ENCODE data around the gene ZDHHC20.
A peak's percentile ranks its signal among the peaks of the same experiment; 100 is the strongest.
"Not testable (repeated sequence)": the region's sequence is repeated elsewhere in the genome, so short reads cannot be mapped to it uniquely, and the experiment has no call there.

The ZDHHC20 gene

DNA sequence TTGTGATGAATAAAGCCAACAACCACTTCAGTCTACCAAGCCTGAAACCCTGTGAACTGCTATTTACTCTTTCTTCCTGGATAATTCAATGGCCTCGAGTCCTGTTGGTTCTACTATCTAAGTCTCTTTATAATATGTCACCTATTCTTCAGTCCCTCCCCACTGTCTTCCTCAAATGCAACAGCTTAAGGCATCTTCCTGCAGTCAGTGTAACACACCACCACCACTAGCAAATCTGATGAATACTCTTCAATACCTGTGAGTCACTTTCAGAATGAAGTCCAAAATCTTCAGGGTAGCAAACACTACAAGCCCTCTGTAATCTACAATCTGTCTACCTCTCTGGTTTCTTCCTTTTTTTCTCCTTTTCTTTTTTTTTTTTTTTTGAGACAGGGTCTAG is 32.9 kb downstream of the ZDHHC20 start:
- no peak overlapping the region for H3K4me3 ChIP-seq (ENCODE audit: low read depth, low read length)
- no peak for TF ChIP-seq CTCF (conservative IDR thresholded peaks at IDR 0.05; ENCODE audit: low read depth, low read length)
- no peak for DNase-seq (ENCODE audit: low read depth)

GRCh38 chr13:21420706-21421105 is 38.4 kb downstream of the ZDHHC20 start:
- H3K4me3 ChIP-seq (ENCODE audit: low read depth, low read length), result no peak overlapping the region
- peak; percentile 64 for DNase-seq (ENCODE audit: low read depth)
- no peak for TF ChIP-seq CTCF (conservative IDR thresholded peaks at IDR 0.05; ENCODE audit: low read depth, low read length)

GRCh38 chr13:21413013-21413412 is 46.1 kb downstream of the ZDHHC20 start:
- peak; percentile 16 for DNase-seq (ENCODE audit: low read depth)
- TF ChIP-seq CTCF (conservative IDR thresholded peaks at IDR 0.05; ENCODE audit: low read depth, low read length), result no peak
- no peak overlapping the region for H3K4me3 ChIP-seq (ENCODE audit: low read depth, low read length)

GRCh38 chr13:21410453-21410852 is 48.6 kb downstream of the ZDHHC20 start:
- peak; percentile 74 for DNase-seq (ENCODE audit: low read depth)
- H3K4me3 ChIP-seq (ENCODE audit: low read depth, low read length), result not testable (repeated sequence)

DNA sequence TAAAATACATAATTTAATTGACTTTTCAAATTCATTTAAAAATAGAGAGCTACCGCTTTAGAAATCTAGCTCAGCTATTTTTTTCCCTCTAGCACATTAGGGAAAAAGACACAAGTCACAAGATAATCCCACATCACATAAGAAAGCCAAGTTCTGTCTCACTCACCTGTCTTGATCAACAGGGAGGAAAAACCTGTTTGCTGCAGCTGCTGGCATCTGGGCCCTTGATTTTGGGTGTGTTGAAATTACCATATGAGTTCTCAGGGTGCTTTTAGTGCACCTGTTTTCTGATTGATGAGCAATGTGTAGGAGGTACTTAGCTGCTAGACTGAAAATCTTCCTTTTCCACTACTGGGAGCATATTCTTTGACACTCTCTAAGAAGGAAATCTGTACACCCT is 53.8 kb downstream of the ZDHHC20 start:
- no peak for TF ChIP-seq CTCF (conservative IDR thresholded peaks at IDR 0.05; ENCODE audit: low read depth, low read length)

DNA sequence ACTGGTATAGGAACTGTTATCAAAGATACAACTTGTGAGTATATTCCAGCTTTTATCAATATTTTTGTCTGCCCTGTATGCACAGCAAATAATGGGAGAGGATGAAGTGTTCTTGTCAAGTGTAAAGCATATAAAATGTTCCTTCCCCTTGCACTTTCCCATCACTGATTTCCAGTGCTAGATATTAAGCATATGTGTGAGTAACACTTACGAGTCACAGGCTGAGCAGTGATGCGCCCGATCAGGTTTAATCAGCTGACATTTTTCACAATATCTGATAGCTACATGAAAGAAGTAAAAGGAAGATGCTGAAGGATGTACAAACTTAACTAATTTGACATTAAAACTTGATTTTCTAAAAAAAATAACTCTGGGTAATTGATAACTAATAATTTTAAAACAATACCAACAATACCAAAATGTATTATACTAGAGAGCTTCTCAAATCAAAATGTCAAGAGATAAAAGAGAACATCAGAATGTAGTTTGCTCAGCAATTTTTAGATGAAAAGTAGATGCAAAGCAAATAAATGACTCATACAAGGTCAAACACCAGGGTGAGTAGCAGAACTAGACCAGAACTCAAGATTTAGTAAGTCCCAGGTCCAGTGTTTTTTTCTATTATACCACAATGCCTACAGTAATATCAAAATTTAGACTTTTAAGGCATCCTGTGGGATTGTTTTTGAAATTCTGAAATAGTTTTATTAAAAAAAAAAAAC is 56.4 kb downstream of the ZDHHC20 start:
- H3K4me3 ChIP-seq (ENCODE audit: low read depth, low read length), result no peak overlapping the region
- no peak for TF ChIP-seq CTCF (conservative IDR thresholded peaks at IDR 0.05; ENCODE audit: low read depth, low read length)
- peak; percentile 66 for DNase-seq (ENCODE audit: low read depth)

More for the DNA sequence above, 53.8 kb downstream of the ZDHHC20 start:
- no peak for DNase-seq (ENCODE audit: low read depth)
- H3K4me3 ChIP-seq (ENCODE audit: low read depth, low read length), result no peak overlapping the region

- TF ChIP-seq CTCF (conservative IDR thresholded peaks at IDR 0.05; ENCODE audit: low read depth, low read length), result no peak
- DNase-seq (ENCODE audit: low read depth), result peak; percentile 17
- H3K4me3 ChIP-seq (ENCODE audit: low read depth, low read length), result no peak overlapping the region
These were observed 59.4 kb downstream of the ZDHHC20 start for GRCh38 chr13:21399741-21400140.
